ENCODE results near the gene NID1. TPM values are rescaled to one million over a fixed set of nuclear protein-coding genes. Genes with fewer than 3 reads are reported as not detected.

The NID1 gene
- polyA plus RNA-seq, 1 donor (not counting 4 experiments of a cell fraction or from before 2014, with no cell fraction given), result 1.8 TPM

GRCh38 chr1:235992346-235992745 lies 72.5 kb downstream of the NID1 start:
- H3K36me3 ChIP-seq (ENCODE audit: control insufficient read depth in 2 of 2, extremely low read depth in 1 of 2, insufficient read depth in 2 of 2, low read length in 2 of 2), result no peaks in the 10 kb centered on the region
- no peaks in the 10 kb centered on the region for H3K9me3 ChIP-seq (ENCODE audit: control insufficient read depth, low read depth, low read length)
- FAIRE-seq (no peak), DNase-seq (ENCODE audit: low read depth, low spot score) (no peak)
- H3K27me3 ChIP-seq (ENCODE audit: control insufficient read depth, extremely low read depth, insufficient read depth, low read length), result no peaks in the 10 kb centered on the region
- H3K79me2 ChIP-seq (ENCODE audit: control insufficient read depth, insufficient read depth, low read length), result no peaks in the 10 kb centered on the region
- no peak overlapping the region for H2AFZ ChIP-seq (ENCODE audit: control insufficient read depth, low read length)
- H3K9me1 ChIP-seq (ENCODE audit: control insufficient read depth, extremely low read depth, insufficient read depth, low read length), result no peaks in the 10 kb centered on the region
- no peak overlapping the region for H3K9ac ChIP-seq (ENCODE audit: control insufficient read depth, extremely low read depth, insufficient read depth, low read length)
- H3K27ac ChIP-seq (ENCODE audit: control insufficient read depth, insufficient read depth, low read length), result no peak overlapping the region
- H3K4me1 ChIP-seq (ENCODE audit: control insufficient read depth, extremely low read depth, insufficient read depth, low read length), result no peaks in the 10 kb centered on the region
- TF ChIP-seq EZH2 (IDR thresholded peaks at IDR 0.05; ENCODE audit: low read length), result no peak
- TF ChIP-seq CTCF (optimal IDR thresholded peaks at IDR 0.05 in 1 of 3, IDR thresholded peaks at IDR 0.05 in 1 of 3, conservative IDR thresholded peaks at IDR 0.05 in 1 of 3; ENCODE audit: extremely low read depth in 1 of 3, insufficient read depth in 2 of 3, low read length in 3 of 3), result no peak
- H4K20me1 ChIP-seq (ENCODE audit: control insufficient read depth, extremely low read depth, insufficient read depth, low read length), result no peaks in the 10 kb centered on the region
- H3K4me2 ChIP-seq (ENCODE audit: control insufficient read depth, extremely low read depth, insufficient read depth, low read depth, low read length), result no peak overlapping the region
- H3K4me3 ChIP-seq (ENCODE audit: control insufficient read depth in 2 of 3, extremely low read depth in 1 of 3, insufficient read depth in 2 of 3, low read depth in 1 of 3, low read length in 3 of 3), result no peak overlapping the region
- dilution Hi-C loops (cut with MboI; ENCODE audit: extremely low pct_ligation_motif_present, low sequenced_read_pairs), result no loop called here

- Histone ChIP-seq H2AFZ (ENCODE audit: control insufficient read depth, low read length) (no peak overlapping the region), H3K27me3 (ENCODE audit: control insufficient read depth, extremely low read depth, insufficient read depth, low read length) (no peaks in the 10 kb centered on the region), H3K9ac (ENCODE audit: control insufficient read depth, extremely low read depth, insufficient read depth, low read length) (no peak overlapping the region), H3K4me3 (ENCODE audit: control insufficient read depth in 2 of 3, extremely low read depth in 1 of 3, insufficient read depth in 2 of 3, low read depth in 1 of 3, low read length in 3 of 3) (no peak overlapping the region), H3K4me1 (ENCODE audit: control insufficient read depth, extremely low read depth, insufficient read depth, low read length) (no peaks in the 10 kb centered on the region), H3K4me2 (ENCODE audit: control insufficient read depth, extremely low read depth, insufficient read depth, low read depth, low read length) (no peak overlapping the region), H4K20me1 (ENCODE audit: control insufficient read depth, extremely low read depth, insufficient read depth, low read length) (no peaks in the 10 kb centered on the region), H3K9me1 (ENCODE audit: control insufficient read depth, extremely low read depth, insufficient read depth, low read length) (no peaks in the 10 kb centered on the region), H3K27ac (ENCODE audit: control insufficient read depth, insufficient read depth, low read length) (no peak overlapping the region), H3K79me2 (ENCODE audit: control insufficient read depth, insufficient read depth, low read length) (no peaks in the 10 kb centered on the region), H3K9me3 (ENCODE audit: control insufficient read depth, low read depth, low read length) (no peaks in the 10 kb centered on the region), H3K36me3 (ENCODE audit: control insufficient read depth in 2 of 2, extremely low read depth in 1 of 2, insufficient read depth in 2 of 2, low read length in 2 of 2) (no peaks in the 10 kb centered on the region)
- TF ChIP-seq EZH2 (IDR thresholded peaks at IDR 0.05; ENCODE audit: low read length) (no peak), CTCF (optimal IDR thresholded peaks at IDR 0.05 in 1 of 3, IDR thresholded peaks at IDR 0.05 in 1 of 3, conservative IDR thresholded peaks at IDR 0.05 in 1 of 3; ENCODE audit: extremely low read depth in 1 of 3, insufficient read depth in 2 of 3, low read length in 3 of 3) (peak; percentile 18 to 41 (median 18))
- dilution Hi-C loops (cut with MboI; ENCODE audit: extremely low pct_ligation_motif_present, low sequenced_read_pairs), result no loop called here
- DNase-seq (ENCODE audit: low read depth, low spot score), result no peak
- no peak for FAIRE-seq
These were observed 74.5 kb downstream of the NID1 start for GRCh38 chr1:235990330-235990795.

All from keratinocyte (primary cell).